T-helper 22 cell (primary cell): ENCODE measurements around the gene CHRND.

Experiments
- DNase-seq: peaks from one replicate; pipeline ENCODE4 v3.0.0-alpha.2; 2020; ENCODE audit warnings: low read depth

Gene CHRND

DNA sequence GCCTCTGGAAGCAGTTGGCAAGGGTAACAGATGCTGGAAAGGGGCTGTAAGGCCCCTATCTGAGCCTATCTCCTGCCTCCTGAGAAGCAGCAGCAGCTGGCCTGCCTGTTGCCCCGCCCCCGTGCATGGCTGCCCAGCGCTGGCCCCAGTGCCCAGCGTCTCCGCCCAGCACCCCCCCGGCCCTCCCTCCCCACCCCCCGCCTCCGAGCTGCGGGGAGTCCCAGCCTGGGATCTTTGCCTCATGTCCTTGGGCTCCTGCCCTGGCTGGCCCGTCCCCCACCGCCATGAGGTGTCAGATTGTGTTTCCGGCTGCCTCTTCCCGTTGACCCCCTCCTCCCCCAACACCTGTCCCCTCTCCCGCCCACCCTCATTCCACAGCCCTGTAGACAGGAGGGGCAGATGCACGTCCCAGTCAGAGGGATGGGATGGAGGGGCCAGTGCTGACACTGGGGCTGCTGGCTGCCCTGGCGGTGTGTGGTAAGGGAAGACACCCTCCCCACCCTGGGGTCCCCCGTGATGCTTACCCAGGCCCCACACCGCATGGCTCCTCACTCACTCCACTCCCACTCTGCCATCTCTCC is at the start of gene CHRND:
TSS of gene CHRND (plus strand) at position 370 of the 581 bp plus-strand sequence. CDS start at position 426, 56 bp downstream.
- no peak for DNase-seq

- no peak for DNase-seq
Observed at GRCh38 chr2:232476791-232477190, 49.2 kb upstream of the CHRND start.

- no peak for DNase-seq
Observed at GRCh38 chr2:232477751-232478510, 48.0 kb upstream of the CHRND start.

DNA sequence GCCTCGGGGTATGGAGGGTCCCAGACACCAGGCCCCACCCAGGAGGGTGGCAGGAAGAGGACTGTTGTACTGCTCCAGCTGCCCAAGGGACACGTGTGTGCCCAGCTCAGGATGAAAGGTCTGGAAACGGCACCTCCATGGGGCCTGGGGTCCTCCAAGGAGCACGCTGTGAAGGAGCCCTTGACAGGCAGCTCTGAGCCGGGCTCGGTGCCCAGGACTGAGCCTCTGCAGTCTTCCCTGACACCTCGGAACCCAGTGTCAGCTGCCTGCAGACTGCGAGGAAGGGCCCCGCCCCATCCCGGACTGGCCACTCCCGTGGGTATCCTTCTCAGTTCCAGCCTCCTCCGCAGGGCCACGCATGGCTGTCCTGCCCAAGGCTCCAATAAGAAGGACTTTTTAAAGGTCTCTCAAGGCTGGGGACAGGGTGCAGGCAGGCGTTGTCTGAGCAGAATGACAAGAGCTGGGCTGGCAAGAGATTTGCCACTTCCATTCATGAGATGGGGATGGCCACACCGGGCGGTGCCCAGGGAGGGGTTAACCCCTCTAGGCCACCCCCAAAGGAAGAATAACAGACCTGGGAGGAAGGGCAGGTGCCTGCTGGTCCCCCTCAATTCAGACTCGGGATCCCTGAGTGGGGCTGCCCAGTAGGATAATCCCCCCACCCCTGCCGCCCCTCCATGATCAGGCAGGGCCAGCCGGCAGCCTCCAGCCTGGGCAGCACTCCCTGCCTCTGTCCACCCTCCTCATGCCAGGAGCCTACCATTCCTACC is 47.2 kb upstream of the CHRND start:
- no peak for DNase-seq

GRCh38 chr2:232479341-232480200 is 46.4 kb upstream of the CHRND start:
- DNase-seq, result no peak

- no peak for DNase-seq
Observed at GRCh38 chr2:232480201-232481190, 45.5 kb upstream of the CHRND start.

DNA sequence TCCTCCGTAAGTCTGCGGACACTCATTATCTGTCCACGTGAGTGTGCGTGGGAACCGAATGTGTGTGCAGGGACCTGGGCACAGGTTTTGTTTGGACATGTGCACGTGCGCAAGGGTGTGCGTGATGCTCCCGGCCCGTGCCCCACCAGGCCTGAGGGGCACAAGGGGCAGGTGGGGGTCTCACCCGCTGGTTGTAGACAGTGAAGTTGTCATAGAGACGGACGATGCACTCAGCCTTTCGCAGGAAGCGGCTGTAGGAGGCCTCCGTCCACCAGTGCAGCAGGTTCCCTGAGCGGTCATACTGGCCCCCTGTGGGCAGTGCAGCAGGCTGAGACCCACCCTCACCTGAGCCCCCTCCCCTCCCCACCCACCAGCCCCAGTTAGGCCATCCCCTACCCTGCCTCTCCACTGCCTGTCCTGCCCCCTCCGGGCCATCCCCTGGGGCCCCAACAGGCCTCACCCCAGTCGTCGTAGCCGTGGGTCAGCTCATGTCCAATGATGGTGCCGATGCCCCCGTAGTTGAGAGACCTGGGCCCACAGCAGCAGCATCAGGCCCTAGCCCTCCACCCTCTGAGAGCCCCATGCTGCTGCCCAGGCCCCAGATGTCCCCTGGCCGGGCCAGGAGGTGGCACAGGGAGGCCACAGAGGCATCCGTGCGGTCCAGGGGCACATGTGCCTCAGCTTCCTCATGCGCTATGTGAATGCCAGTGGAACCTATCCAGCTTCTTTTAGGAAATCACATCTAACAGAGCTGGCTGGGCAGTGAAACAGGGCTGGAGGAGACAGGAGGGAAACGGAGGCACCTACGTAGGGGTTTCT is 44.4 kb upstream of the CHRND start:
- no peak for DNase-seq

GRCh38 chr2:232482301-232483238 is 43.4 kb upstream of the CHRND start:
- DNase-seq, result no peak

GRCh38 chr2:232483311-232483922 is 42.5 kb upstream of the CHRND start:
- no peak for DNase-seq

DNA sequence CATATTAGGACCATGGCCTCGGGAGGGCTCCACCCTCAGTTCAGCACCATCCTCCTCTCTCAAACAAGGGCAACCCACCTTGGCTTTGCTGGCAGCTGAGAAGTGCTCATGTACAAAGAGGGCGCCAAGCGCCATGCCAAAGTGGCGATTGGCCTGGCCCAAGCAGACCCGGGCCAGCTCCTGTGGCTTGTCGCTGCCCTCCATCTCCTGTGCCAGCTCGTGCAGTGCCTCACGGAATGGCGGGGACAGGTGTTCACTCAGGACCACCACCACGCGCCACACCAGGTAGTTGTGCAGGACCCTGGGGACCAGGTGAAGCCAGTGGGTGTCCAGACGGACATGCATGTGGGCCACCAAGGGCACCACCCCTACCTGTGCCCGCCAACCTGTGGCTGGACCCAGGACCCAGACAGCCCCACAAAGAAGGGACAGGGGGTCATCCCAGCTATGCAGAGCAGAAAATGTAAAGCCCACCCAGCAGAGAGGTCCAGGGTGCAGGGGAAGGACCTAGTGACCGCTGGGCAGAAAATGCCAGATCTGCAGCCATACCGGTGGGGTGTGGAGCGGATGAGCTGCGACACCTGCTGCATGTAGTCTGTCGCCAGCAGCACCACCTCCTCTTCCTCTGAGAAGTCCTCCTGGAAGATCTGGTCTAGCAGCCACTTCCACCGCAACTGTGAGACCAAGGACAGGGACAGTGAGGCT is 41.9 kb upstream of the CHRND start:
- DNase-seq, result no peak

DNA sequence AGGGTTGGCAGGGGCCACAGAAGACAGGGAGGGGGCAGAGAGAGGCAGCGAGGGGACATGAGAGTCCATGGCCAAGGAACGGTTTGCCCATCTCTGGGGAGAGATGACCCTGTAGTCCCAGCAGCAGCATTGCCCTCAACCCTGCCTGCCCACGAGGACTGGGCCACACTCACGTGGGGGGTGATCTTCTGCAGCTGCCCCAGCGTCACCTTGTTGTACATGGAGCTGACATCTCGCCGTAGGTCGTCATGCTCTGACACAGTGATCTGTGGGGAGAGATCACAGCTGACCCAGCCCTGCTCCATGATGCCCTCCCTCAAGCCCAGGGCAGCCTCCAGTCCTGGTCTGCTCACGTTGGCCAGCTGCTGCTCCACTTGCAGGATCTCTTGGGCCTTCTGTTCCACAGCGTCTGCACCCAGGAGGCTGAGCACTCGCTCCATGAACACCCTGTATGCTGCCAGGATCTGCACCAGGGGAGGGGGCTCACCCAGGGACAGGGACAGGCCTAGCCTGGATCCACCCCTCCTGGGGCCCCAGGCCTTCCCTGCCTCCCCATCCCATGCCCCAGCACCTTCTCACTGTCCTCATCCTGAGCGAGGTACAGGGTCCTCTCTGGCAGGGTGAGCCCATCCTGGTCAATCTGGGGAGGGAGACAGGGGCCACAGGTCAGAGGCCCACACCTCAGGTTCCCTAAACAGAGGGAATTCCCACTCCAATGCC is 41.2 kb upstream of the CHRND start:
- DNase-seq, result no peak

DNA sequence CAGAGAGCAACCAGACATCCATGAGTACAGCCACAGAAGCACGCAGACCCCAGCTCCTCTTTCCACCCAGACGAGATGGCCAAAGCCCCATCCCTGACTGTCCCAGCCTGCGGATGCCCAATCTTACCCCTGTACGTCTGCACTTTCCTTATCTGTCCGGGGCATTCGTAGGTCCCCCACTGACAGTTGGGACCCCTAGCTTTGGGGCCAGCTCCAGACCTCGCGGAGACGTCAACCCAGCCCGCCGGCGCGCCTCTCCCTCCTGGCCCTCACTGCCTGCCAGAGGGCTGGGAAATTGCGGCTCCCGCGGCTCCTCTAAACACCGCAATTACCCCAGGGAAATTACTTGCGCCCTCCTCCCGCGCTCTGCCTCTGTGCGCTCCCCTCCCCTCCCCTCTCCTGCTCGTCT is 40.6 kb upstream of the CHRND start:
- DNase-seq, result no peak

GRCh38 chr2:232485757-232486557 is 40.0 kb upstream of the CHRND start:
- DNase-seq, result no peak

- no peak for DNase-seq
Observed at GRCh38 chr2:232486558-232487384, 39.2 kb upstream of the CHRND start.

GRCh38 chr2:232487385-232488096 is 38.4 kb upstream of the CHRND start, which contains the start of gene ECEL1:
ECEL1 (minus strand) TSS chr2:232487834; CDS start chr2:232486653, 1,181 bp downstream.
- no peak for DNase-seq
